Fibroblast of lung (primary cell): ENCODE measurements around the gene SLC7A5. TPM values are rescaled to one million over a fixed set of nuclear protein-coding genes. Genes with fewer than 3 reads are reported as not detected.

Experiments used
- DNase-seq, 2 donors: peaks; one replicate each; pipeline versions ENCODE4 v3.0.0 to v3.0.0-alpha.2; 2010; ENCODE audit warnings: low read depth in 2 of 2
- H2AFZ ChIP-seq: 2 replicates; pipeline ENCODE4 v1.5.1; 2012; ENCODE audit warnings: low read length, control low read depth, inconsistent platforms
- H3K27ac ChIP-seq: 2 replicates; pipeline ENCODE4 v1.5.1; 2011; ENCODE audit warnings: low read length, control low read depth; ENCODE audit not compliant: insufficient read depth
- H3K27me3 ChIP-seq: 2 replicates; pipeline ENCODE4 v1.5.1; 2011; ENCODE audit warnings: mild to moderate bottlenecking, low read length; ENCODE audit not compliant: control insufficient read depth, insufficient read depth
- H3K36me3 ChIP-seq: 2 replicates; pipeline ENCODE4 v1.5.1; 2011; ENCODE audit warnings: low read length; ENCODE audit not compliant: control insufficient read depth, insufficient read depth
- H3K4me1 ChIP-seq: 2 replicates; pipeline ENCODE4 v1.5.1; 2011; ENCODE audit warnings: low read length; ENCODE audit not compliant: control insufficient read depth, insufficient read depth; ENCODE audit errors: extremely low read depth
- H3K4me2 ChIP-seq: 2 replicates; pipeline ENCODE4 v1.5.1; 2011; ENCODE audit warnings: low read length, control low read depth; ENCODE audit not compliant: insufficient read depth; ENCODE audit errors: extremely low read depth
- H3K4me3 ChIP-seq, 4 experiments: fragments of 200-600 bp in 1 of 4; sonication (generic) in 1 of 4; replicated peaks in 1 of 4; 2 replicates each; pipeline ENCODE4 v1.5.1; 2011 to 2016; ENCODE audit warnings: low read length in 4 of 4, low read depth in 3 of 4, mild to moderate bottlenecking in 3 of 4, control low read depth in 2 of 4, inconsistent platforms in 1 of 4, mixed read lengths in 1 of 4; ENCODE audit not compliant: insufficient read depth in 1 of 4; ENCODE audit errors: control extremely low read depth in 1 of 4
- H3K79me2 ChIP-seq: 2 replicates; pipeline ENCODE4 v1.5.1; 2012; ENCODE audit warnings: mild to moderate bottlenecking, low read length, inconsistent platforms; ENCODE audit not compliant: control insufficient read depth, insufficient read depth
- H3K9ac ChIP-seq: 2 replicates; pipeline ENCODE4 v1.5.1; 2011; ENCODE audit warnings: mild to moderate bottlenecking, low read length, control low read depth; ENCODE audit not compliant: insufficient read depth
- H3K9me3 ChIP-seq: 2 replicates; pipeline ENCODE4 v1.5.1; 2012; ENCODE audit warnings: low read depth, low read length; ENCODE audit not compliant: control insufficient read depth, insufficient read depth
- H4K20me1 ChIP-seq: 2 replicates; pipeline ENCODE4 v1.5.1; 2011; ENCODE audit warnings: low read length; ENCODE audit not compliant: control insufficient read depth, insufficient read depth; ENCODE audit errors: extremely low read depth
- CTCF ChIP-seq, 2 donors: IDR thresholded peaks in 1 of 2; conservative IDR thresholded peaks in 1 of 2; 1 replicate in 1 of 2; 2 replicates in 1 of 2; pipeline ENCODE4 v1.5.1; 2011 to 2012; ENCODE audit warnings: low read length in 2 of 2, control low read depth in 1 of 2, inconsistent platforms in 1 of 2, low read depth in 1 of 2, mild to moderate bottlenecking in 1 of 2
- EZH2 ChIP-seq: IDR thresholded peaks from 2 replicates; pipeline ENCODE4 v1.5.1; 2012; ENCODE audit warnings: low read length, control low read depth, mild to moderate bottlenecking; ENCODE audit errors: missing control alignments
- polyA plus RNA-seq, 2 donors: library from polyadenylated mRNA; depleted of rRNA in 1 of 2; stranded (reverse) in 1 of 2; unstranded in 1 of 2; fragments of >200 nt; gene quantifications; 2 replicates each; pipeline ENCODE4 v1.2.1, GENCODE V29; 2011 to 2012; ENCODE audit warnings: missing spikeins in 1 of 2
- total RNA-seq: library from RNA; depleted of rRNA; stranded (reverse); fragments of >200 nt; gene quantifications from 2 replicates; pipeline ENCODE4 v1.2.1, GENCODE V29; 2014

SLC7A5 gene
- total and polyA plus RNA-seq, 2 donors (not counting 1 experiment from before 2014, with no cell fraction given): 5.2 to 38.3 TPM

GRCh38 chr16:87851141-87851587, 18.1 kb downstream of the SLC7A5 start:
- Histone ChIP-seq H3K79me2 (no peaks in the 10 kb centered on the region), H3K4me2 (no peak overlapping the region), H3K9ac (no peak overlapping the region), H3K27me3 (no peaks in the 10 kb centered on the region), H2AFZ (no peak overlapping the region), H4K20me1 (no peaks in the 10 kb centered on the region), H3K9me3 (no peaks in the 10 kb centered on the region), H3K4me3 (no peak overlapping the region), H3K27ac (no peak overlapping the region), H3K4me1 (peaks cover 16% of the 10 kb centered on the region), H3K36me3 (peaks cover 1% of the 10 kb centered on the region)
- TF ChIP-seq CTCF (conservative IDR thresholded peaks at IDR 0.05 in 1 of 2, IDR thresholded peaks at IDR 0.05 in 1 of 2; ENCODE audit: low read depth in 1 of 2, low read length in 2 of 2) (no peak), EZH2 (no peak)
- DNase-seq: peak in 1 of 2 donors; percentile 22

- H3K36me3 ChIP-seq: peaks cover 1% of the 10 kb centered on the region
Measured at GRCh38 chr16:87850009-87851006, 19.0 kb downstream of the SLC7A5 start.

More at GRCh38 chr16:87850009-87851006, 19.0 kb downstream of the SLC7A5 start:
- Histone ChIP-seq H3K9ac (no peak overlapping the region), H2AFZ (no peak overlapping the region), H3K79me2 (no peaks in the 10 kb centered on the region), H3K9me3 (no peaks in the 10 kb centered on the region), H4K20me1 (no peaks in the 10 kb centered on the region), H3K27ac (no peak overlapping the region), H3K27me3 (no peaks in the 10 kb centered on the region), H3K4me3 (no peak overlapping the region), H3K4me1 (peaks cover 13% of the 10 kb centered on the region), H3K4me2 (no peak overlapping the region)
- peak; percentile 81 to 89 for TF ChIP-seq CTCF (conservative IDR thresholded peaks at IDR 0.05 in 1 of 2, IDR thresholded peaks at IDR 0.05 in 1 of 2; ENCODE audit: low read depth in 1 of 2, low read length in 2 of 2)
- TF ChIP-seq EZH2: no peak
- peak; percentile 22 to 49 for DNase-seq
